Neural cell (in vitro differentiated cells): ENCODE measurements around the gene TMEM200C. TPM values are rescaled to one million over a fixed set of nuclear protein-coding genes. Genes with fewer than 3 reads are reported as not detected.

Experiments used
- H2AFZ ChIP-seq: fragments of 200-600, 300-800 bp; sonication (generic), shearing (Covaris generic); 2 replicates; pipeline ENCODE4 v1.6.0; 2014; ENCODE audit warnings: low read depth, mild to moderate bottlenecking, antibody characterized with exemption, low read length, moderate library complexity
- H3F3A ChIP-seq: fragments of 200-600 bp; shearing (Covaris generic); 2 replicates; pipeline ENCODE4 v1.6.1; 2016; ENCODE audit warnings: mild to moderate bottlenecking, moderate library complexity, mixed read lengths, antibody characterized with exemption, low read length; ENCODE audit not compliant: insufficient read depth, poor library complexity, severe bottlenecking
- H3K27ac ChIP-seq: fragments of 200-600, 300-800 bp; sonication (generic), shearing (Covaris generic); 2 replicates; pipeline ENCODE4 v1.5.1; 2014; ENCODE audit warnings: mild to moderate bottlenecking, low read length, moderate library complexity
- H3K27me3 ChIP-seq: fragments of 300-800, 200-600 bp; sonication (generic), shearing (Covaris generic); 2 replicates; pipeline ENCODE4 v1.6.0; 2014; ENCODE audit warnings: mild to moderate bottlenecking, low read depth, low read length, moderate library complexity; ENCODE audit not compliant: insufficient read depth
- H3K36me3 ChIP-seq: fragments of 300-800, 200-600 bp; sonication (generic), shearing (Covaris generic); 2 replicates; pipeline ENCODE4 v1.5.1; 2014; ENCODE audit warnings: mild to moderate bottlenecking, antibody characterized with exemption, low read length, moderate library complexity; ENCODE audit not compliant: insufficient read depth
- H3K4me2 ChIP-seq: fragments of 300-800, 200-600 bp; sonication (generic), shearing (Covaris generic); 2 replicates; pipeline ENCODE4 v1.6.0; 2014; ENCODE audit warnings: mild to moderate bottlenecking, low read length
- H3K4me3 ChIP-seq: fragments of 300-800, 200-600 bp; sonication (generic), shearing (Covaris generic); 2 replicates; pipeline ENCODE4 v1.5.1; 2014; ENCODE audit warnings: mild to moderate bottlenecking, low read length, moderate library complexity
- H3K79me2 ChIP-seq: fragments of 200-600 bp; shearing (Covaris generic); replicated peaks from 2 replicates; pipeline ENCODE4 v1.6.0; 2014; ENCODE audit warnings: mild to moderate bottlenecking, low read length, moderate library complexity; ENCODE audit not compliant: insufficient read depth
- H3K9ac ChIP-seq: fragments of 300-800, 200-600 bp; sonication (generic), shearing (Covaris generic); 2 replicates; pipeline ENCODE4 v1.6.1; 2016; ENCODE audit warnings: mild to moderate bottlenecking, low read length, mixed read lengths
- H3K9me2 ChIP-seq: fragments of 200-600 bp; shearing (Covaris generic); 2 replicates; pipeline ENCODE4 v1.6.1; 2016; ENCODE audit warnings: mild to moderate bottlenecking, low read length, mixed read lengths; ENCODE audit not compliant: insufficient read depth
- H3K9me3 ChIP-seq: fragments of 200-600, 300-800 bp; sonication (generic), shearing (Covaris generic); 2 replicates; pipeline ENCODE4 v1.6.1; 2016; ENCODE audit warnings: mild to moderate bottlenecking, mixed run types, low read length, moderate library complexity, mixed read lengths
- H4K20me1 ChIP-seq: fragments of 200-600 bp; shearing (Covaris generic); 2 replicates; pipeline ENCODE4 v1.6.1; 2016; ENCODE audit warnings: mild to moderate bottlenecking, mixed run types; ENCODE audit not compliant: insufficient read depth
- CTCF ChIP-seq: fragments of 450-650 bp; IDR thresholded peaks from 2 replicates; pipeline ENCODE4 v1.5.1; 2014; ENCODE audit warnings: antibody characterized with exemption, mild to moderate bottlenecking, moderate library complexity; ENCODE audit not compliant: poor library complexity, severe bottlenecking
- EP300 ChIP-seq: fragments of 450-650 bp; conservative IDR thresholded peaks from 2 replicates; pipeline ENCODE4 v1.6.1; 2014; ENCODE audit warnings: antibody characterized with exemption, mild to moderate bottlenecking, moderate library complexity; ENCODE audit not compliant: poor library complexity, severe bottlenecking
- EZH2 ChIP-seq: fragments of 200-600, 300-800 bp; shearing (Covaris generic), sonication (generic); IDR thresholded peaks from 2 replicates; pipeline ENCODE4 v1.6.1; 2014; ENCODE audit warnings: antibody characterized with exemption, low read length, borderline replicate concordance, mild to moderate bottlenecking; ENCODE audit not compliant: insufficient read depth, poor library complexity, severe bottlenecking
- MXI1 ChIP-seq: fragments of 450-650 bp; conservative IDR thresholded peaks from 2 replicates; pipeline ENCODE4 v1.6.1; 2014; ENCODE audit warnings: antibody characterized with exemption, mild to moderate bottlenecking; ENCODE audit not compliant: poor library complexity, severe bottlenecking
- POLR2AphosphoS5 ChIP-seq: IDR thresholded peaks from 2 replicates; pipeline ENCODE4 v1.6.1; 2012
- RAD21 ChIP-seq: fragments of 450-650 bp; conservative IDR thresholded peaks from 2 replicates; pipeline ENCODE4 v1.6.1; 2014; ENCODE audit warnings: antibody characterized with exemption, mild to moderate bottlenecking, moderate library complexity
- REST ChIP-seq: IDR thresholded peaks from 2 replicates; pipeline ENCODE4 v1.6.1; 2012; ENCODE audit warnings: borderline replicate concordance
- SMC3 ChIP-seq: fragments of 450-650 bp; conservative IDR thresholded peaks from 2 replicates; pipeline ENCODE4 v1.6.1; 2014; ENCODE audit warnings: antibody characterized with exemption, mild to moderate bottlenecking, moderate library complexity; ENCODE audit not compliant: poor library complexity
- TAF1 ChIP-seq: IDR thresholded peaks from 2 replicates; pipeline ENCODE4 v1.6.1; 2012; ENCODE audit warnings: low read depth
- polyA plus RNA-seq: library from polyadenylated mRNA; depleted of rRNA; stranded (reverse); fragments of >200 nt; gene quantifications from 2 replicates; pipeline ENCODE4 v1.2.3, GENCODE V29; 2014

The TMEM200C gene
- polyA plus RNA-seq, 1 donor from 2014 or later: 8.2 TPM

- H3K4me2 ChIP-seq: no peak overlapping the region
- no peaks in the 10 kb centered on the region for H3K36me3 ChIP-seq
- H4K20me1 ChIP-seq: no peaks in the 10 kb centered on the region
- no peaks in the 10 kb centered on the region for H3K9me2 ChIP-seq
- H3K9me3 ChIP-seq: no peaks in the 10 kb centered on the region
- H3F3A ChIP-seq: no peaks in the 10 kb centered on the region
- no peak overlapping the region for H3K4me3 ChIP-seq
- H3K79me2 ChIP-seq: no peaks in the 10 kb centered on the region
- no peak overlapping the region for H3K27ac ChIP-seq
- H3K27me3 ChIP-seq: no peaks in the 10 kb centered on the region
- no peak overlapping the region for H2AFZ ChIP-seq
- TF ChIP-seq EZH2: no peak
- no peak for TF ChIP-seq EP300
- no peak for TF ChIP-seq RAD21
- TF ChIP-seq SMC3: no peak
- TF ChIP-seq POLR2AphosphoS5: no peak
- no peak for TF ChIP-seq MXI1
- TF ChIP-seq TAF1: no peak
- TF ChIP-seq CTCF: no peak
- no peak for TF ChIP-seq REST
- H3K9ac ChIP-seq: no peak overlapping the region
These were observed 4.9 kb upstream of the TMEM200C start for GRCh38 chr18:5900262-5900661.

GRCh38 chr18:5899835-5900234 lies 4.5 kb upstream of the TMEM200C start:
- Histone ChIP-seq H3K4me2 (no peak overlapping the region), H3K36me3 (no peaks in the 10 kb centered on the region), H3K9ac (no peak overlapping the region), H3K27me3 (no peaks in the 10 kb centered on the region), H3K4me3 (no peak overlapping the region), H3K9me3 (no peaks in the 10 kb centered on the region), H2AFZ (no peak overlapping the region), H4K20me1 (no peaks in the 10 kb centered on the region), H3K9me2 (no peaks in the 10 kb centered on the region), H3F3A (no peaks in the 10 kb centered on the region), H3K27ac (no peak overlapping the region), H3K79me2 (no peaks in the 10 kb centered on the region)
- no peak for TF ChIP-seq TAF1
- TF ChIP-seq POLR2AphosphoS5: no peak
- no peak for TF ChIP-seq SMC3
